HG03469 (cell line): ENCODE measurements around the gene TNFRSF12A.
A peak's percentile ranks its signal among the peaks of the same experiment; 100 is the strongest.

ENCODE experiments used
- ATAC-seq: cut with Tn5 transposase; IDR thresholded peaks from one replicate; pipeline ENCODE4 v1.9.1; 2021; ENCODE audit warnings: mild to moderate bottlenecking, moderate library complexity, moderate number of reproducible peaks; ENCODE audit not compliant: unreplicated experiment

The TNFRSF12A gene

GRCh38 chr16:3020247-3020603 is at the start of gene TNFRSF12A:
Gene TNFRSF12A, plus strand, starts transcription at chr16:3020368. Its CDS starts 30 bp downstream, at chr16:3020398.
- ATAC-seq = no peak

GRCh38 chr16:2970563-2970962 is 49.6 kb upstream of the TNFRSF12A start:
- no peak for ATAC-seq

DNA sequence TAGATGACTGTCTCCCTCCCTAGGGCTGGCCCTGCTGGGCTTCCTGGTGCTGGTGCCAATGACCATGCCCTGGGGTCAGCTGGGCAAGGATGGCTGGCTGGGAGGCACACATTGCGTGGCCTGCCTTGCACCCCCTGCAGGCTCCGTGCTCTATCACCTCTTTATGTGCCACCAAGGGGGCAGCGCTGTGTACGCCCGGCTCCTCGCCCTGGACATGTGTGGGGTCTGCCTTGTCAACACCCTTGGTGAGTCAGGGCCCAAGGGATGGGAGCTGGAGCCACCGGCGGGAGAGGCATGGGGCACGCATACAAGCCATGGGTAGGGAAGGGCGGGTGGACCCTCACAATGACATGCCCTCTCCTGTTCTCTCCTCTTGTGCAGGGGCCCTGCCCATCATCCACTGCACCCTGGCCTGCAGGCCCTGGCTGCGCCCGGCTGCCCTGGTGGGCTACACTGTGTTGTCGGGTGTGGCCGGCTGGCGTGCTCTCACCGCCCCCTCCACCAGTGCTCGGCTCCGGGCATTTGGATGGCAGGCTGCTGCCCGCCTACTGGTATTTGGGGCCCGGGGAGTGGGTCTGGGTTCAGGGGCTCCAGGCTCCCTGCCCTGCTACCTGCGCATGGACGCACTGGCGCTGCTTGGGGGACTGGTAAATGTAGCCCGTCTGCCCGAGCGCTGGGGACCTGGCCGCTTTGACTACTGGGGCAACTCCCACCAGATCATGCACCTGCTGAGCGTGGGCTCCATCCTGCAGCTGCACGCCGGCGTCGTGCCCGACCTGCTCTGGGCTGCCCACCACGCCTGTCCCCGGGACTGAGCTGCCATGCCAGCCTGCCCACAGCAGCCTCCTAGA is 48.8 kb upstream of the TNFRSF12A start:
- no peak for ATAC-seq

- ATAC-seq = no peak
Observed at GRCh38 chr16:2971985-2972784, 48.0 kb upstream of the TNFRSF12A start.

DNA sequence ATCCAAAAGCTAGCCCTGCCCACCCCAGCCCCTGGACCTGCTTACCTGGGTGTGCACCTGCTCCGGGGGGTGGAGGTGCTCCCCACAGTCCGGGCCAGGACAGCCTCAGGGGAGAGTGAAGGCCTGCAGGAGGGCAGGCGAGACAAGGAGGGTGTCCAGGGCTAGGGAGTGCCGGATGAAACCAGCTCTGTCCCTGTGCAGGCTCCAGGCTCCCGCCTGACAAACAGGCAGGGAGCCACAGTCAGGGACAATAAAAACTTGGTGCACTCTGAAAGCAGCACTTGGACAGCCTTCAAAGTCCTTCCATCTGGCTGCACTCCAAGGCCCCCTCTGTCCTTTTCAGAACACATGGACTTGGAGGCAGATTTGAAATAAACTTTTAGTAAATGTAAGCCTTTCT is 47.1 kb upstream of the TNFRSF12A start:
- ATAC-seq = no peak

- ATAC-seq = no peak
Observed at GRCh38 chr16:2973605-2974318, 46.4 kb upstream of the TNFRSF12A start.

GRCh38 chr16:2974319-2975056 is 45.7 kb upstream of the TNFRSF12A start:
- no peak for ATAC-seq

GRCh38 chr16:2975161-2975795 is 44.9 kb upstream of the TNFRSF12A start:
- no peak for ATAC-seq

DNA sequence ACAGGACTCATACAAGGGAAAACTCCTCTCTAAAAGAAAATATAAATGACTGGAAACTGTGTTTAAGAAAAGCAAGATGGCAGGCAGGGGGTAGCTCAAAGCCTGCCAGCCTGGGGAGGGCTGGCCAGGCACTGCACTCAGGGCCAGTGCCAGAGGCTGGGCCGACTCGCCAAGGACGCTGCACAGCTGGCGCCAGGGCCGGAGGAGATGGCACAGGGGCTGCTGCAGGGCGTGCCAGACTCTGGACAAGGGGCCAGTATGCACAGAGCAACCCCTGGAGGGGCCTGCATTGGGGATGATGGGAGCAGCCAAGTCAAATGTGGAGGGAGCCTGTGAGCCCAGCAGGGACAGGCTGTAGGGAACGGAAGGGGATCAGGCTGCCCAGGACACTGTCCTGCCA is 44.0 kb upstream of the TNFRSF12A start:
- no peak for ATAC-seq

GRCh38 chr16:2976673-2977072 is 43.5 kb upstream of the TNFRSF12A start:
- no peak for ATAC-seq

- no peak for ATAC-seq
Observed at GRCh38 chr16:2977440-2977839, 42.7 kb upstream of the TNFRSF12A start.

GRCh38 chr16:2979669-2980226 is 40.4 kb upstream of the TNFRSF12A start:
- ATAC-seq = no peak

DNA sequence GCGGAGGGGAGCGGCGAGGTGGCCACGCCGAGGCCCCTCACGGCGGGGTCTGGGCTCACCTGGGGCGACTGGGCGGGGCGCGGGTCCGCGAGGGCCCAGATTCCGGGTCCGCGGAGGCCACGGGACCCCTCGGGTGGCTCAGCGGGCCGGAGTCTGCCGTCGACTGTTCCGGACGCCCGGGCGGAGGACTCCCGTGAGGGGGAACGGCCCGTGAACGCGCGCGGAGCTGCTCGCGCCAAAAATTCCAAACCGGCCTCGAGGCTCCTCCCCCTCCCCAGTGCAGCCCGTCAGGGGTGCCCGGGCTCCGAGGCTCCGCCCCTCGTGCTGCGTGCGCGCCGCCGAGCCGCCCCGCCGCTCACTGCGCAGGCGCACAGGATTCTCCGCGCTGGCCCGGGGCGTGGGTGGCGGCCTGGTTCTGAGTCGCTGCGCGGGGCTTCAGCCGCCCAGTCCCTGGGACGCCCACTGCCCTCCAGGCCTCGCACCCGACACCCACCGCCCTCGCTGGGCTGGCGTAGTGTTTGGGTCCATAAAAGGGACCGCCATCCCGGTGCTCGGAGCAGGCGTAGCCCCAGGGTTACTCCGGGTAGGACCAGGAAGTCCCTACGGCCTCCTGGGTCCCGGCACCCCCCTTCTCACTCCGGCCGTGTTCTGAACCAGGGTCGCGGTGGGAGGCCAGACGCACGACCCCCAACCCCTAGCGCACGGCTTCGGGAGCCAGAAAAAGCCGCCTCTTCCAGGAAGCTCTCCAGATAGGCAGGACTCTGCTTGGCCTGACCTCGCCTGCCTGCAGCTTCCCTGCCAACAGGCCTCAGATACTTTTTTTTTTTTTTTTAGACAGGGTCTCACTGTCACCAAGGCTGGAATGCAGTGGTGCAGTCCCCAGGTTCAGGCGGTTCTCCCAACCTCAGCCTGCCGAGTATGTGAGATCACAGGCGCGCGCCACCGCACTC is 39.7 kb upstream of the TNFRSF12A start, which contains the start of gene PKMYT1:
Gene PKMYT1, minus strand, starts transcription at position 220 of the 950 bp plus-strand sequence. CDS start 789 bp downstream, outside the sequence.
- ATAC-seq = peak; percentile 57

- no peak for ATAC-seq
Observed at GRCh38 chr16:2981177-2981898, 38.8 kb upstream of the TNFRSF12A start.

DNA sequence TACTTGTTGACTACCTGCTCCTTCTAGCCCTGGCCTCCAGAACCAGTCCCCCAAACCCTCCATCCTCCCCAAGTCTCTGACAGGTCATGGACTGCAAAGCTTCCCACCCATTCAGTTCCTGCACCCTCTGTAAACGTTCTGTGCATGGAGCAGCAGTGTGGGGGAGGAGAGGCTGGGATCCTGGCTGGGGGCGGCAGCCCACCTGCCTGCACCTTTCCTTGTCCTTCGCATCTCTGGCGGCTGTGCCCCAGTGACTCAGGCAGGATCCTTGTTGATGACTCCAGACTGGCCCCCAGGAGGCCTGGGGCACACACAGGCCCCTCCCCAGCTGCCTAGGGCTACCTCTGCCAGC is 38.3 kb upstream of the TNFRSF12A start:
- ATAC-seq = no peak

- ATAC-seq = no peak
Observed at GRCh38 chr16:2982402-2982801, 37.8 kb upstream of the TNFRSF12A start.

- no peak for ATAC-seq
Observed at GRCh38 chr16:2983706-2984136, 36.4 kb upstream of the TNFRSF12A start.

DNA sequence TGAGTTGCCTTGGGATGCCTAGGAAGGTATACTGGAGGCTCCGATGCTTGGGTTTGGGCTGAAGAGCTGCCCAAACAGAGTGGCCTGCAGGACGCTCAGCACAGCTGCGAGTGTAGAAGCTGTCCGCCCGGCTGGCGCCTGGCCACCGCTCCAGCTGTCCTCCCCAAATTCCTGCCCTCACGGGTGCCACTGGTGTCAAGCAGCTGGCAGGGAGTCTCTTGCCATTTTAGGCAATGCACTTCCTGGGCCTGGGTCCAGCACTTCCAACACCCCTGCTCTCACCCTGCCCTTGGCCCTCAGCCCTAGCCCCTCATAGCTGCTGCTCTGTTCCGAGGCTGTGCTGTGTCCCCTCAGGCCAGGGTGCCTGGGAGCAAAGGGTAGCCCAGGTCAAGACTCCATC is 34.7 kb upstream of the TNFRSF12A start:
- ATAC-seq = no peak
